Suprapubic skin (tissue), 4 donors: ENCODE measurements around the gene TFRC. TPM values are rescaled to one million over a fixed set of nuclear protein-coding genes. Genes with fewer than 3 reads are reported as not detected.
"Not testable (repeated sequence)": the region's sequence is repeated elsewhere in the genome, so short reads cannot be mapped to it uniquely, and the experiment has no call there.

ENCODE experiments used
- DNase-seq, 2 donors: peaks; one replicate each; pipeline ENCODE4 v3.0.0-alpha.2; 2019; ENCODE audit warnings: low spot score in 2 of 2
- H3K27ac ChIP-seq: fragments of 200-600 bp; sonication (generic); one replicate; pipeline ENCODE4 v1.5.1; 2019
- H3K27me3 ChIP-seq: fragments of 200-600 bp; sonication (generic); one replicate; pipeline ENCODE4 v1.5.1; 2019
- H3K36me3 ChIP-seq: fragments of 200-600 bp; sonication (generic); one replicate; pipeline ENCODE4 v1.5.1; 2019
- H3K4me1 ChIP-seq: fragments of 200-600 bp; sonication (generic); one replicate; pipeline ENCODE4 v1.5.1; 2019
- H3K4me3 ChIP-seq: fragments of 200-600 bp; sonication (generic); one replicate; pipeline ENCODE4 v1.5.1; 2019; ENCODE audit warnings: mild to moderate bottlenecking
- H3K9me3 ChIP-seq: fragments of 200-600 bp; sonication (generic); one replicate; pipeline ENCODE4 v1.5.1; 2019
- EP300 ChIP-seq: sonication (generic); formaldehyde crosslinking; IDR thresholded peaks from one replicate; pipeline ENCODE4 v1.6.1; 2017; ENCODE audit warnings: antibody characterized with exemption
- POLR2A ChIP-seq, 2 donors: fragments of 450-650 bp; IDR thresholded peaks; one replicate each; pipeline ENCODE4 v1.6.1; 2017; ENCODE audit warnings: antibody characterized with exemption in 2 of 2, mild to moderate bottlenecking in 2 of 2, moderate library complexity in 2 of 2
- POLR2AphosphoS5 ChIP-seq, 3 donors: sonication (generic); formaldehyde crosslinking; IDR thresholded peaks; one replicate each; pipeline ENCODE4 v1.6.1; 2017; ENCODE audit warnings: antibody characterized with exemption in 3 of 3
- WGBS: methylation state at CpG from one replicate; pipeline ENCODE4 v1.1.5; 2018; 5-methylcytosine and 5-hydroxymethylcytosine counted together
- total RNA-seq, 4 donors: library from RNA; depleted of rRNA; stranded (reverse); fragments of >200 nt; gene quantifications; one replicate each; pipeline ENCODE4 v1.1.0, GENCODE V29; 2016
- TF ChIP-seq, protein P1 (sequence below), 2 donors: fragments of 200-600 bp in 1 of 2; fragments of 450-650 bp in 1 of 2; sonication (generic) in 1 of 2; IDR thresholded peaks; one replicate each; pipeline ENCODE4 v1.5.1; 2016 to 2019; ENCODE audit warnings: antibody characterized with exemption in 2 of 2, mild to moderate bottlenecking in 1 of 2, moderate library complexity in 1 of 2

TFRC gene
- total RNA-seq, 4 donors from 2014 or later, result 67.6 to 163 (median 70.4) TPM

GRCh38 chr3:196111939-196112386 is 30.1 kb upstream of the TFRC start:
- H3K4me3 ChIP-seq, result no peak overlapping the region

GRCh38 chr3:196108075-196108743 is 26.3 kb upstream of the TFRC start:
- TF ChIP-seq POLR2AphosphoS5 (IDR thresholded peaks at IDR 0.05) (peak in 1 of 3 donors; percentile 34), EP300 (no peak)
- Histone ChIP-seq H3K4me1 (no peaks in the 10 kb centered on the region), H3K4me3 (no peak overlapping the region), H3K9me3 (no peaks in the 10 kb centered on the region), H3K27ac (no peak overlapping the region), H3K27me3 (no peaks in the 10 kb centered on the region), H3K36me3 (no peaks in the 10 kb centered on the region)
- WGBS, result 33% methylated on average over 12 of the region's 13 CpGs
- DNase-seq, result peak in 1 of 2 donors; percentile 69

More at GRCh38 chr3:196111939-196112386, 30.1 kb upstream of the TFRC start:
- TF ChIP-seq, protein P1, sequence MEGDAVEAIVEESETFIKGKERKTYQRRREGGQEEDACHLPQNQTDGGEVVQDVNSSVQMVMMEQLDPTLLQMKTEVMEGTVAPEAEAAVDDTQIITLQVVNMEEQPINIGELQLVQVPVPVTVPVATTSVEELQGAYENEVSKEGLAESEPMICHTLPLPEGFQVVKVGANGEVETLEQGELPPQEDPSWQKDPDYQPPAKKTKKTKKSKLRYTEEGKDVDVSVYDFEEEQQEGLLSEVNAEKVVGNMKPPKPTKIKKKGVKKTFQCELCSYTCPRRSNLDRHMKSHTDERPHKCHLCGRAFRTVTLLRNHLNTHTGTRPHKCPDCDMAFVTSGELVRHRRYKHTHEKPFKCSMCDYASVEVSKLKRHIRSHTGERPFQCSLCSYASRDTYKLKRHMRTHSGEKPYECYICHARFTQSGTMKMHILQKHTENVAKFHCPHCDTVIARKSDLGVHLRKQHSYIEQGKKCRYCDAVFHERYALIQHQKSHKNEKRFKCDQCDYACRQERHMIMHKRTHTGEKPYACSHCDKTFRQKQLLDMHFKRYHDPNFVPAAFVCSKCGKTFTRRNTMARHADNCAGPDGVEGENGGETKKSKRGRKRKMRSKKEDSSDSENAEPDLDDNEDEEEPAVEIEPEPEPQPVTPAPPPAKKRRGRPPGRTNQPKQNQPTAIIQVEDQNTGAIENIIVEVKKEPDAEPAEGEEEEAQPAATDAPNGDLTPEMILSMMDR (IDR thresholded peaks at IDR 0.05), result no peak
- TF ChIP-seq POLR2A (IDR thresholded peaks at IDR 0.05) (no peak), POLR2AphosphoS5 (IDR thresholded peaks at IDR 0.05) (no peak), EP300 (no peak)
- H3K27ac ChIP-seq, result no peak overlapping the region
- H3K9me3 ChIP-seq, result no peaks in the 10 kb centered on the region
- H3K4me1 ChIP-seq, result no peaks in the 10 kb centered on the region
- H3K36me3 ChIP-seq, result no peaks in the 10 kb centered on the region
- DNase-seq, result no peak
- WGBS, result 42% methylated on average over 7 of the region's 7 CpGs
- H3K27me3 ChIP-seq, result no peaks in the 10 kb centered on the region

- H3K27ac ChIP-seq, H3K4me1 ChIP-seq, DNase-seq, H3K27me3 ChIP-seq, H3K4me3 ChIP-seq, H3K9me3 ChIP-seq, H3K36me3 ChIP-seq: not testable (repeated sequence)
- 90% methylated on average over 12 of the region's 12 CpGs for WGBS
Observed at GRCh38 chr3:196104707-196105106, 22.8 kb upstream of the TFRC start.

DNA sequence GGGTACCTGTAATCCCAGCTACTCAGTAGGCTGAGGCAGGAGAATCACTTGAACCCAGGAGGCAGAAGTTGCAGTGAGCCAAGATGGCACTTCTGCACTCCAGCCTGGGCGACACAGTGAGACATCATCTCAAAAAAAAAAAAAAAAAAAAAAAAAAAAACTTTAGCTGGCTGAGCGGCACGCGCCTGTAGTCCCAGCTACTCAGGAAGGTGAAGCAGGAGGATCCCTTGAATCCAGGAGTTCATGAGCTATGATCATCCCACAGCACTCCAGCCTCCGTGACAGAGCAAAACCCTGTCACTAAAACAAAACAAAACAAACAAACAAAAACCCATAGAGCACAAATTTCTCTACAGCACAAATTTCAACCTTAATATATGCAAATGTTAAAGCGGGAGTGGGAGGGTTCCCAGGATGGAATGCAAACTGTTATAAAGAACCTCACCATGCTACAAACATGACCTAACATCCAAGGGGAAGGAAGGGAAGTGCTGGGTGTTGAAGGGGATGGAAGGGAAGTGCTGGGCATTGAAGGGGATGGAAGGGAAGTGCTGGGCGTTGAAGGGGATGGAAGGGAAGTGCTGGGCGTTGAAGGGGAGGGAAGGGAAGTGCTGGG is 16.6 kb upstream of the TFRC start:
- 69% methylated on average over 8 of the region's 8 CpGs for WGBS
- H3K4me1 ChIP-seq, H3K27me3 ChIP-seq, H3K27ac ChIP-seq, DNase-seq, H3K36me3 ChIP-seq, H3K9me3 ChIP-seq, H3K4me3 ChIP-seq: not testable (repeated sequence)

DNA sequence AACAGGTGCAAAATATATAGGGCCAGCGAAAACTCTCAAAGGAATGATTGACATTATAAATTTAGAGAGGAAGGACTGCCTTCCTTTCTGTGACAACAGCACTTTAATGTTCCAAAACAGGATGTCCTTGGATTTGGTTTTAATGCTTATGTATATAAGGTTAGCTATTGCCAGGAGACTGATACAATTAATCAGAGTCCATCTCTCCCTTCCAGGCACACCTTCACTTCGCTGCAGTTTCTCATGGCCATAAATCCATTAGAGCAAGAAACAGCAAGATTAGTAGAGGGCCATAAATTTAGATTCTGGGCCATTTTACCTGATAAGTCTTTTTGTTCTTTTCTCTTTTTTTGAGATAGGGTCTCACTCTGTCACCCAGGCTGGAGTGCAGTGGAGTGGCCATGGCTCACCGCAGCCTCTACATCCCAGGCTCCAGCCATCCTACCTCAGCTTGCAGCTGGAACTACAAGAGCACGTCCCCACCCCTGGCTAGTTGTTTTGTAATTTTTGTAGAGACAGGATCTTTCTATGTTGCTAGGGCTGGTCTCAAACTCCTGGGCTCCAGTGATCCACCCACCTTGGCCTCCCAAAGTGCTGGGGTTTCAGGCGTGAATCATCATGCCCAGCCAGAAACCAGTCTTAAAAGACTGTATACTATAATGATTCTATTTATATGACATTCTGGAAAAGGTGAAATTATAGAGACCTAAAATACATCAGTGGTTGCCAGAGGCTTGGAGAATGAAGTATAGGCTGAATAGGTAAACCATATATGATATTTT is 15.7 kb upstream of the TFRC start:
- Histone ChIP-seq H3K4me1 (peaks cover 9% of the 10 kb centered on the region), H3K9me3 (no peaks in the 10 kb centered on the region), H3K36me3 (no peaks in the 10 kb centered on the region), H3K27me3 (no peaks in the 10 kb centered on the region), H3K4me3 (no peak overlapping the region), H3K27ac (no peak overlapping the region)
- no peak for TF ChIP-seq EP300
- WGBS, result 56% methylated on average over 5 of the region's 5 CpGs
- DNase-seq, result no peak

GRCh38 chr3:196096382-196096953 is 14.6 kb upstream of the TFRC start:
- H3K9me3 ChIP-seq, result no peaks in the 10 kb centered on the region
- no peak overlapping the region for H3K4me3 ChIP-seq
- WGBS, result 50% methylated on average over 11 of the region's 11 CpGs
- peaks cover 9% of the 10 kb centered on the region for H3K4me1 ChIP-seq
- DNase-seq, result peak in 1 of 2 donors; percentile 58
- peak overlapping the region; percentile 24 for H3K27ac ChIP-seq
- TF ChIP-seq, protein P1 (IDR thresholded peaks at IDR 0.05), result no peak
- TF ChIP-seq EP300, result no peak
- no peak for TF ChIP-seq POLR2A (IDR thresholded peaks at IDR 0.05)
- TF ChIP-seq POLR2AphosphoS5 (IDR thresholded peaks at IDR 0.05), result no peak
- H3K27me3 ChIP-seq, result no peaks in the 10 kb centered on the region
- H3K36me3 ChIP-seq, result no peaks in the 10 kb centered on the region
